H1 (cell line): ENCODE results near the gene GJC3.

Experiments used
- BACH1 ChIP-seq: IDR thresholded peaks from 2 replicates; pipeline ENCODE4 v1.6.1; 2012; ENCODE audit warnings: low read length, improper control_type of control experiment
- EGR1 ChIP-seq: IDR thresholded peaks from 2 replicates; pipeline ENCODE4 v1.6.1; 2011; ENCODE audit warnings: low read depth, low read length, borderline replicate concordance
- EZH2 ChIP-seq: fragments of 200-600 bp; sonication (generic); IDR thresholded peaks from 2 replicates; pipeline ENCODE4 v1.7.1; 2012; ENCODE audit warnings: low read depth, mild to moderate bottlenecking, moderate library complexity, low read length, inconsistent platforms; ENCODE audit not compliant: severe bottlenecking
- GABPA ChIP-seq: IDR thresholded peaks from 2 replicates; pipeline ENCODE4 v1.6.1; 2011; ENCODE audit warnings: mild to moderate bottlenecking, low read length, moderate library complexity, borderline replicate concordance; ENCODE audit not compliant: insufficient read depth
- KDM1A ChIP-seq: fragments of 200-600, 300-600 bp; sonication (generic); IDR thresholded peaks from 2 replicates; pipeline ENCODE4 v1.7.1; 2016; ENCODE audit warnings: mild to moderate bottlenecking, low read length, borderline replicate concordance
- POLR2A ChIP-seq, 2 experiments: IDR thresholded peaks; 1 replicate in 1 of 2; 2 replicates in 1 of 2; pipeline ENCODE4 v1.6.1; 2011; ENCODE audit warnings: low read depth in 2 of 2, low read length in 2 of 2, mild to moderate bottlenecking in 2 of 2; ENCODE audit errors: control extremely low read depth in 1 of 2
- POLR2AphosphoS5 ChIP-seq: IDR thresholded peaks from 2 replicates; pipeline ENCODE4 v1.6.1; 2011; ENCODE audit warnings: low read depth, low read length
- SP1 ChIP-seq: IDR thresholded peaks from 2 replicates; pipeline ENCODE4 v1.6.1; 2011; ENCODE audit warnings: low read depth, low read length
- ZNF274 ChIP-seq: IDR thresholded peaks from 2 replicates; pipeline ENCODE4 v1.7.0; 2012; ENCODE audit warnings: low read length, borderline replicate concordance; ENCODE audit errors: extremely low read depth
- TF ChIP-seq, protein P1 (sequence below), 3 experiments: IDR thresholded peaks; 1 replicate in 2 of 3; 2 replicates in 1 of 3; pipeline versions ENCODE4 v1.5.1 to v1.6.1; 2011; ENCODE audit warnings: low read length in 3 of 3, mild to moderate bottlenecking in 3 of 3, inconsistent platforms in 2 of 3, low read depth in 1 of 3, moderate library complexity in 1 of 3; ENCODE audit not compliant: insufficient read depth in 1 of 3; ENCODE audit errors: control extremely low read depth in 1 of 3
- TF ChIP-seq, protein P2 (sequence below): IDR thresholded peaks from 2 replicates; pipeline ENCODE4 v1.6.1; 2011; ENCODE audit warnings: low read length, improper control_type of control experiment

DNA sequence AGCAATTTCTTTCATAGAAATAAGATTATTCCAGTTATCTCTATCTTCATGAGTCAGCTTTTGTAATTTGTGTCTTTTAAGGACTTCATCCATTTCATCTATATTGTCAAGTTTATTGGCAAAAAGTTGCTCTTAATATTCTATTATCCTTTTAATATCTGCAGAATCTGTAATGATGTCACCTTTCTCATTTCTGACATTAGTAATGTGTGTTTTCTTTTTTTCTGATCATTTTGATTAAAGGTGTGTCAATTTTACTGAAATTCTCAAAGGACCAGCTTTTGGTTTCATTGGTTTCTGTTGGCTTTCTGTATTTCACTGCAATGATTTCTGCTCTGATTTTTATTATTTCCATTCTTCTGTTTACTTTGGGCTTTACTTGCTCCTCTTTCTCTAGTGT is 34.7 kb downstream of the GJC3 start:
- TF ChIP-seq EZH2: no peak
- TF ChIP-seq, protein P1, sequence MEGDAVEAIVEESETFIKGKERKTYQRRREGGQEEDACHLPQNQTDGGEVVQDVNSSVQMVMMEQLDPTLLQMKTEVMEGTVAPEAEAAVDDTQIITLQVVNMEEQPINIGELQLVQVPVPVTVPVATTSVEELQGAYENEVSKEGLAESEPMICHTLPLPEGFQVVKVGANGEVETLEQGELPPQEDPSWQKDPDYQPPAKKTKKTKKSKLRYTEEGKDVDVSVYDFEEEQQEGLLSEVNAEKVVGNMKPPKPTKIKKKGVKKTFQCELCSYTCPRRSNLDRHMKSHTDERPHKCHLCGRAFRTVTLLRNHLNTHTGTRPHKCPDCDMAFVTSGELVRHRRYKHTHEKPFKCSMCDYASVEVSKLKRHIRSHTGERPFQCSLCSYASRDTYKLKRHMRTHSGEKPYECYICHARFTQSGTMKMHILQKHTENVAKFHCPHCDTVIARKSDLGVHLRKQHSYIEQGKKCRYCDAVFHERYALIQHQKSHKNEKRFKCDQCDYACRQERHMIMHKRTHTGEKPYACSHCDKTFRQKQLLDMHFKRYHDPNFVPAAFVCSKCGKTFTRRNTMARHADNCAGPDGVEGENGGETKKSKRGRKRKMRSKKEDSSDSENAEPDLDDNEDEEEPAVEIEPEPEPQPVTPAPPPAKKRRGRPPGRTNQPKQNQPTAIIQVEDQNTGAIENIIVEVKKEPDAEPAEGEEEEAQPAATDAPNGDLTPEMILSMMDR (IDR thresholded peaks at IDR 0.05; ENCODE audit: control extremely low read depth in 1 of 3, insufficient read depth in 1 of 3, low read depth in 1 of 3, low read length in 3 of 3): no peak
- no peak for TF ChIP-seq POLR2AphosphoS5
- no peak for TF ChIP-seq GABPA
- no peak for TF ChIP-seq POLR2A (IDR thresholded peaks at IDR 0.05; ENCODE audit: control extremely low read depth in 1 of 2, low read depth in 2 of 2, low read length in 2 of 2)
- no peak for TF ChIP-seq SP1
- TF ChIP-seq, protein P2, sequence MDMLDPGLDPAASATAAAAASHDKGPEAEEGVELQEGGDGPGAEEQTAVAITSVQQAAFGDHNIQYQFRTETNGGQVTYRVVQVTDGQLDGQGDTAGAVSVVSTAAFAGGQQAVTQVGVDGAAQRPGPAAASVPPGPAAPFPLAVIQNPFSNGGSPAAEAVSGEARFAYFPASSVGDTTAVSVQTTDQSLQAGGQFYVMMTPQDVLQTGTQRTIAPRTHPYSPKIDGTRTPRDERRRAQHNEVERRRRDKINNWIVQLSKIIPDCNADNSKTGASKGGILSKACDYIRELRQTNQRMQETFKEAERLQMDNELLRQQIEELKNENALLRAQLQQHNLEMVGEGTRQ: no peak
- TF ChIP-seq ZNF274: no peak
- no peak for TF ChIP-seq EGR1
- no peak for TF ChIP-seq KDM1A
- TF ChIP-seq BACH1: no peak
